ENCODE results near the gene FAM131A. TPM values are rescaled to one million over a fixed set of nuclear protein-coding genes. Genes with fewer than 3 reads are reported as not detected.

Gene FAM131A
- total and polyA plus RNA-seq, 10 of the 15 experiments (the other 5 are each of a cell fraction or from before 2014, with no cell fraction given): 0.31 to 4.5 (median 1.5) TPM

DNA sequence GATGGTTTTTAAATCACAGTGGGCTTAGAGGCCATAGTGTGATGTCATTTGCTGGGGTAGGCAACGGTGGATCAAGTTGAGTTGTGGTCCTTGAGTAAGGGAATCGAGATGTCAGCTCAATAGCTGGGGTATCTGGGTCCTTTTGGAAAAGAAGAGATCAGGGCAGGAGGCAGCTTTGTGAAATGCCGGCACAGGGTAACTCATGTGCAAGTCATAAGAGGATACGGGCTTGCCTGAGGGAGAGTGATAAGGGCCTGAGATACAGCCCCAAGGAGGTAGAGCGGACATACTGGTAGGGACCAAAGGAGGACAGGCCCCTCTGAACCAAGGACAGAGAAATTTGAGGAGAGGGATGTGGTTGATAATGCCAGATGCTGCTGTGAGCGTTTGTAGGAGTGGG, 4.2 kb upstream of the FAM131A start (continued):
- TF ChIP-seq, protein P1, sequence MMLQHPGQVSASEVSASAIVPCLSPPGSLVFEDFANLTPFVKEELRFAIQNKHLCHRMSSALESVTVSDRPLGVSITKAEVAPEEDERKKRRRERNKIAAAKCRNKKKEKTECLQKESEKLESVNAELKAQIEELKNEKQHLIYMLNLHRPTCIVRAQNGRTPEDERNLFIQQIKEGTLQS (IDR thresholded peaks at IDR 0.05; ENCODE audit: borderline replicate concordance, extremely low read depth, low read depth, low read length): no peak
- no peak for TF ChIP-seq PML (IDR thresholded peaks at IDR 0.05; ENCODE audit: low read length)
- no peak for TF ChIP-seq POU2F2 (IDR thresholded peaks at IDR 0.05; ENCODE audit: borderline replicate concordance, low read depth, low read length)
- TF ChIP-seq KLF5 (IDR thresholded peaks at IDR 0.05; ENCODE audit: partially characterized antibody): no peak
- no peak for TF ChIP-seq ESRRA (IDR thresholded peaks at IDR 0.05; ENCODE audit: low read length)
- TF ChIP-seq HDAC2 (IDR thresholded peaks at IDR 0.05): no peak
- TF ChIP-seq YBX1 (IDR thresholded peaks at IDR 0.05): no peak

DNA sequence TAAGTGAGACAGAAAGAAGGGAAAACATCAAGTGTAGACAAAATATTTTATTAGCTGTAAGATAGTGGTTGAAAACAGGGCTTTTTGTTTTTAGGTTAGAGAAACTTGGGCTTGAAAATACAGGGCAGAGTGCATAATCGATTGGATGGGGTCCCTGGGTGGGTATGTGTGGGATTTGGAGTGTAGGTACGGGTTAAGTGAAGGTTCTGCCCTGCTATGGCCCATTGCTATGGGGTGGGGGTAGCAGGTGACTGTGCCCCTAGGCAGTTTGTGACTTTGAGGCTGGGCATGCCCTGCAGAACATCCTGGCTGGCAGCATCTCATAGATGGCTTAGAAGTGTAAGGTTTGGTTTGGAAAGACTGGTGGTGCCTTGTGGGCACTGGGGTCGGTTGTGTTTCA, 3.7 kb upstream of the FAM131A start:
- no peak for ATAC-seq
- H3K4me1 ChIP-seq (ENCODE audit: control insufficient read depth, insufficient read depth, low read length): peaks cover 8% of the 10 kb centered on the region
- CTCF ChIA-PET: no interaction called here
- no peak for FAIRE-seq
- H3K36me3 ChIP-seq (ENCODE audit: control insufficient read depth in 2 of 2, insufficient read depth in 2 of 2, low read length in 1 of 2): peaks cover 29 to 36% of the 10 kb centered on the region in 2 experiments
- in situ Hi-C loops (cut with MboI): no loop called here
- no peaks in the 10 kb centered on the region for H3K27me3 ChIP-seq (replicated peaks in 1 of 2; ENCODE audit: control insufficient read depth in 2 of 2, insufficient read depth in 2 of 2, low read length in 1 of 2)
- intact Hi-C loops (cut with micrococcal nuclease; ENCODE audit: unreplicated experiment): no loop called here
- H3K4me2 ChIP-seq (ENCODE audit: control insufficient read depth, insufficient read depth): no peak overlapping the region
- H3K9me3 ChIP-seq (replicated peaks; ENCODE audit: control insufficient read depth, insufficient read depth, low read length): no peaks in the 10 kb centered on the region
- H3K9ac ChIP-seq (ENCODE audit: control insufficient read depth, insufficient read depth, low read length): no peak overlapping the region
- H3K79me2 ChIP-seq (ENCODE audit: control insufficient read depth, insufficient read depth, low read length): no peaks in the 10 kb centered on the region
- POLR2A ChIA-PET: no interaction called here
- TF ChIP-seq NFYA (IDR thresholded peaks at IDR 0.05; ENCODE audit: borderline replicate concordance, low read depth, low read length) (no peak), SRF (IDR thresholded peaks at IDR 0.05; ENCODE audit: low read depth in 2 of 2, low read length in 2 of 2) (no peak), KDM1A (IDR thresholded peaks at IDR 0.05; ENCODE audit: borderline replicate concordance) (no peak), ZZZ3 (IDR thresholded peaks at IDR 0.05; ENCODE audit: control insufficient read depth, insufficient read length, low read depth) (no peak), JUND (IDR thresholded peaks at IDR 0.05; ENCODE audit: low read depth, low read length) (no peak), CBX5 (IDR thresholded peaks at IDR 0.05; ENCODE audit: low read depth) (no peak), SREBF1 (IDR thresholded peaks at IDR 0.05; ENCODE audit: low read length) (no peak), HCFC1 (IDR thresholded peaks at IDR 0.05; ENCODE audit: low read length) (no peak), TCF12 (IDR thresholded peaks at IDR 0.05; ENCODE audit: low read depth, low read length) (no peak), EGR1 (IDR thresholded peaks at IDR 0.05; ENCODE audit: borderline replicate concordance in 1 of 2, low read depth in 2 of 2, low read length in 2 of 2) (no peak)
- TF ChIP-seq, protein P2, sequence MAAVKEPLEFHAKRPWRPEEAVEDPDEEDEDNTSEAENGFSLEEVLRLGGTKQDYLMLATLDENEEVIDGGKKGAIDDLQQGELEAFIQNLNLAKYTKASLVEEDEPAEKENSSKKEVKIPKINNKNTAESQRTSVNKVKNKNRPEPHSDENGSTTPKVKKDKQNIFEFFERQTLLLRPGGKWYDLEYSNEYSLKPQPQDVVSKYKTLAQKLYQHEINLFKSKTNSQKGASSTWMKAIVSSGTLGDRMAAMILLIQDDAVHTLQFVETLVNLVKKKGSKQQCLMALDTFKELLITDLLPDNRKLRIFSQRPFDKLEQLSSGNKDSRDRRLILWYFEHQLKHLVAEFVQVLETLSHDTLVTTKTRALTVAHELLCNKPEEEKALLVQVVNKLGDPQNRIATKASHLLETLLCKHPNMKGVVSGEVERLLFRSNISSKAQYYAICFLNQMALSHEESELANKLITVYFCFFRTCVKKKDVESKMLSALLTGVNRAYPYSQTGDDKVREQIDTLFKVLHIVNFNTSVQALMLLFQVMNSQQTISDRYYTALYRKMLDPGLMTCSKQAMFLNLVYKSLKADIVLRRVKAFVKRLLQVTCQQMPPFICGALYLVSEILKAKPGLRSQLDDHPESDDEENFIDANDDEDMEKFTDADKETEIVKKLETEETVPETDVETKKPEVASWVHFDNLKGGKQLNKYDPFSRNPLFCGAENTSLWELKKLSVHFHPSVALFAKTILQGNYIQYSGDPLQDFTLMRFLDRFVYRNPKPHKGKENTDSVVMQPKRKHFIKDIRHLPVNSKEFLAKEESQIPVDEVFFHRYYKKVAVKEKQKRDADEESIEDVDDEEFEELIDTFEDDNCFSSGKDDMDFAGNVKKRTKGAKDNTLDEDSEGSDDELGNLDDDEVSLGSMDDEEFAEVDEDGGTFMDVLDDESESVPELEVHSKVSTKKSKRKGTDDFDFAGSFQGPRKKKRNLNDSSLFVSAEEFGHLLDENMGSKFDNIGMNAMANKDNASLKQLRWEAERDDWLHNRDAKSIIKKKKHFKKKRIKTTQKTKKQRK (IDR thresholded peaks at IDR 0.05; ENCODE audit: low read depth, low read length): no peak
- TF ChIP-seq, protein P3, sequence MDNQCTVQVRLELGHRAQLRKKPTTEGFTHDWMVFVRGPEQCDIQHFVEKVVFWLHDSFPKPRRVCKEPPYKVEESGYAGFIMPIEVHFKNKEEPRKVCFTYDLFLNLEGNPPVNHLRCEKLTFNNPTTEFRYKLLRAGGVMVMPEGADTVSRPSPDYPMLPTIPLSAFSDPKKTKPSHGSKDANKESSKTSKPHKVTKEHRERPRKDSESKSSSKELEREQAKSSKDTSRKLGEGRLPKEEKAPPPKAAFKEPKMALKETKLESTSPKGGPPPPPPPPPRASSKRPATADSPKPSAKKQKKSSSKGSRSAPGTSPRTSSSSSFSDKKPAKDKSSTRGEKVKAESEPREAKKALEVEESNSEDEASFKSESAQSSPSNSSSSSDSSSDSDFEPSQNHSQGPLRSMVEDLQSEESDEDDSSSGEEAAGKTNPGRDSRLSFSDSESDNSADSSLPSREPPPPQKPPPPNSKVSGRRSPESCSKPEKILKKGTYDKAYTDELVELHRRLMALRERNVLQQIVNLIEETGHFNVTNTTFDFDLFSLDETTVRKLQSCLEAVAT (IDR thresholded peaks at IDR 0.05): no peak
- H3K27ac ChIP-seq (ENCODE audit: control insufficient read depth, insufficient read depth): no peak overlapping the region
- H2AFZ ChIP-seq (ENCODE audit: control insufficient read depth, low read depth, low read length): no peak overlapping the region
- no peak for DNase-seq (ENCODE audit: low read depth, low spot score)
- SMC1A ChIA-PET (ENCODE audit: uncharacterized antibody, unreplicated experiment): no interaction called here
- H3K4me3 ChIP-seq: no peak overlapping the region
- BruUV-seq (replicated peaks): no TSS peak
- H4K20me1 ChIP-seq (ENCODE audit: control insufficient read depth, insufficient read depth): peaks cover 2% of the 10 kb centered on the region
- RAD21 ChIA-PET (ENCODE audit: unreplicated experiment): no interaction called here
- WGBS (ENCODE audit: insufficient coverage, insufficient replicate concordance, low lambda C conversion rate, missing lambda C conversion rate): 55% methylated on average over 3 of the region's 3 CpGs
